Measurements from ENCODE around the gene NECTIN3.

The NECTIN3 gene, protein sequence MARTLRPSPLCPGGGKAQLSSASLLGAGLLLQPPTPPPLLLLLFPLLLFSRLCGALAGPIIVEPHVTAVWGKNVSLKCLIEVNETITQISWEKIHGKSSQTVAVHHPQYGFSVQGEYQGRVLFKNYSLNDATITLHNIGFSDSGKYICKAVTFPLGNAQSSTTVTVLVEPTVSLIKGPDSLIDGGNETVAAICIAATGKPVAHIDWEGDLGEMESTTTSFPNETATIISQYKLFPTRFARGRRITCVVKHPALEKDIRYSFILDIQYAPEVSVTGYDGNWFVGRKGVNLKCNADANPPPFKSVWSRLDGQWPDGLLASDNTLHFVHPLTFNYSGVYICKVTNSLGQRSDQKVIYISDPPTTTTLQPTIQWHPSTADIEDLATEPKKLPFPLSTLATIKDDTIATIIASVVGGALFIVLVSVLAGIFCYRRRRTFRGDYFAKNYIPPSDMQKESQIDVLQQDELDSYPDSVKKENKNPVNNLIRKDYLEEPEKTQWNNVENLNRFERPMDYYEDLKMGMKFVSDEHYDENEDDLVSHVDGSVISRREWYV

DNA sequence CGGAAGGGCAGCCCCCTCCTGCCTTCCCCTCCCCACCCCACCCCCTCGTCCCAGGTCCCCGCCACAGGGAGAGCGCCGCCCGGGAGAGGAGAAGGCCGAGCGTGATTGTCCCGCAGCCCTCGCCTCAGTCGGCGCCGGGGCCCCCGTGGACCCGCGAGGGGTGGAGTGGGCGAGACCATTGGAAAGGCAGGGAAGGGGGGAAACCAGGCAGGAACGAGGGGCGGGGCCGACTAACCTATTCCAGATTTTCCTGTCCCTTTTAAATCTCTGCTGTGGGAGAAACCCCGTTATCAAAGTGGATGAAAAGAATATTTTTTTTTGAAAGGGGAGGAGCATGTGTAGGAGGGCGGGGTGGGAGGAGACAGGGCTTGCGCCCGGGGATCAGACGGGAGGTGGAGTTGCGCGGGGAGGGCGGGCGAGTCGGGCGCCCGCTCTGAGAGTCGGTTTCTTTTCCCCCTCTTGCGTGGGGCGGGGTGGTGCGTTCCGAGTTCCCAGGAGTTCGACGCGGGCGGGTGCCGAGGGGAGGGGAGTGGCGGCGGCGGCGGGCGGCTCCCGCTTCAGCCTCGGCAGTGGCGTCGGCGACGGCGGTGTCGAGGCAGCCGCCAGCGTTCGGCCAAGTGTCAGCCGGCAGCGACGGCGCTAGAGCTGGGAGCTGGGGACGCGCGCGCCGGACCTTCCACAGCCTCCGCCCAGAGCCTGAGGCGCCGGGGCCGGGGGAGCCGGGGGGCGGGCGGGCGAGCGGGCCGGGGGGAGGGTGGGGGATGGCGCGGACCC lies at the start of gene NECTIN3:
Gene NECTIN3, plus strand, starts transcription at position 560 of the 774 bp plus-strand sequence. Its CDS starts 202 bp downstream, at position 762.
- TF ChIP-seq ZBTB7A (IDR thresholded peaks at IDR 0.05; ENCODE audit: low read depth) (peak; percentile 39; the same call in 1 of the 2 replicates), CREB1 (IDR thresholded peaks at IDR 0.05; ENCODE audit: low read depth) (no peak), TAF1 (IDR thresholded peaks at IDR 0.05; ENCODE audit: low read depth) (peak; percentile 69), TEAD4 (IDR thresholded peaks at IDR 0.05) (no peak)

DNA sequence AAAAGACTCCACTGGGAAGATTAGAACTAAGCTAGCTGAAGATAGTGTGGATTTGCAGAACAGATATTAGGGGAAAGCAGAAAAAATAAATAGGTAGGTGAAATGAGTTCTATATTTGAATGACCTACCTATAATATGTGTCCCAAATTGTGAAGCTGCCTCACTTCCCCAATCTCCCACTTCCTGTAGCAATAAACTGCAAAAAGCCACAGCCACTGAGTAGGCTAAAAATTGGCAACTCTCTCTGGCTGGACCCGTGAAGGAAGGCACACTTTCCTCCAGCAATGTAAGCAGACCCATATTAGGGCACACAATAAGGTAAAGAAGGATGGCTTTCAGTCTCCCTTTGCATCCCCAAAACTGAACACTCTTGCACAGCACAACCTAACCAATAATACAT lies 43.7 kb upstream of the NECTIN3 start:
- TF ChIP-seq TEAD4 (IDR thresholded peaks at IDR 0.05) (no peak), NFIC (IDR thresholded peaks at IDR 0.05) (no peak), YY1 (IDR thresholded peaks at IDR 0.05; ENCODE audit: low read depth) (no peak), EGR1 (IDR thresholded peaks at IDR 0.05) (no peak)

DNA sequence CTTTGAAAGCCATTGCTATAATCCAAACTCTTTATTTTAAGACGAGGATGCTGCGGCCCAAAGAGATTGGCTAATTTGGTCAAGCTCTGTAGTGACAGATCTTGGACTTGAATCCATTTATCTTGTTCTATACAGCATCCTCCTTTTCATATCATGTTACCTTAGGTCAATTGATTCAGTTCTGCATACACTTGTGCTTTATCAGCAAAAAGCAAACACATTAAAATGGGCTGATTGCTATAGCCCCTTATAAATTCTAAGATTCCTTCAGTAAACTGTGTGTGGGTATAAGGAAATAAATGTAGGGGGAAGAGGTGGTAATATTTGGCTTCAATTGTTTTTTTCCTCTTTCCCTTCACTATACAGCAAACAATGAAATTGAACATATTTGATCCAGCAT lies 40.1 kb upstream of the NECTIN3 start:
- no peak for TF ChIP-seq EP300 (IDR thresholded peaks at IDR 0.05; ENCODE audit: borderline replicate concordance)
- TF ChIP-seq, protein P1, sequence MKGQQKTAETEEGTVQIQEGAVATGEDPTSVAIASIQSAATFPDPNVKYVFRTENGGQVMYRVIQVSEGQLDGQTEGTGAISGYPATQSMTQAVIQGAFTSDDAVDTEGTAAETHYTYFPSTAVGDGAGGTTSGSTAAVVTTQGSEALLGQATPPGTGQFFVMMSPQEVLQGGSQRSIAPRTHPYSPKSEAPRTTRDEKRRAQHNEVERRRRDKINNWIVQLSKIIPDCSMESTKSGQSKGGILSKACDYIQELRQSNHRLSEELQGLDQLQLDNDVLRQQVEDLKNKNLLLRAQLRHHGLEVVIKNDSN (IDR thresholded peaks at IDR 0.05): no peak
- TF ChIP-seq ZBTB7A (IDR thresholded peaks at IDR 0.05; ENCODE audit: low read depth): no peak
- no peak for TF ChIP-seq NFIC (IDR thresholded peaks at IDR 0.05)
- TF ChIP-seq, protein P2, sequence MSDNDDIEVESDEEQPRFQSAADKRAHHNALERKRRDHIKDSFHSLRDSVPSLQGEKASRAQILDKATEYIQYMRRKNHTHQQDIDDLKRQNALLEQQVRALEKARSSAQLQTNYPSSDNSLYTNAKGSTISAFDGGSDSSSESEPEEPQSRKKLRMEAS (IDR thresholded peaks at IDR 0.05): no peak
- TF ChIP-seq TEAD4 (IDR thresholded peaks at IDR 0.05): no peak
- no peak for TF ChIP-seq TAF1 (IDR thresholded peaks at IDR 0.05; ENCODE audit: low read depth)
- TF ChIP-seq, protein P3, sequence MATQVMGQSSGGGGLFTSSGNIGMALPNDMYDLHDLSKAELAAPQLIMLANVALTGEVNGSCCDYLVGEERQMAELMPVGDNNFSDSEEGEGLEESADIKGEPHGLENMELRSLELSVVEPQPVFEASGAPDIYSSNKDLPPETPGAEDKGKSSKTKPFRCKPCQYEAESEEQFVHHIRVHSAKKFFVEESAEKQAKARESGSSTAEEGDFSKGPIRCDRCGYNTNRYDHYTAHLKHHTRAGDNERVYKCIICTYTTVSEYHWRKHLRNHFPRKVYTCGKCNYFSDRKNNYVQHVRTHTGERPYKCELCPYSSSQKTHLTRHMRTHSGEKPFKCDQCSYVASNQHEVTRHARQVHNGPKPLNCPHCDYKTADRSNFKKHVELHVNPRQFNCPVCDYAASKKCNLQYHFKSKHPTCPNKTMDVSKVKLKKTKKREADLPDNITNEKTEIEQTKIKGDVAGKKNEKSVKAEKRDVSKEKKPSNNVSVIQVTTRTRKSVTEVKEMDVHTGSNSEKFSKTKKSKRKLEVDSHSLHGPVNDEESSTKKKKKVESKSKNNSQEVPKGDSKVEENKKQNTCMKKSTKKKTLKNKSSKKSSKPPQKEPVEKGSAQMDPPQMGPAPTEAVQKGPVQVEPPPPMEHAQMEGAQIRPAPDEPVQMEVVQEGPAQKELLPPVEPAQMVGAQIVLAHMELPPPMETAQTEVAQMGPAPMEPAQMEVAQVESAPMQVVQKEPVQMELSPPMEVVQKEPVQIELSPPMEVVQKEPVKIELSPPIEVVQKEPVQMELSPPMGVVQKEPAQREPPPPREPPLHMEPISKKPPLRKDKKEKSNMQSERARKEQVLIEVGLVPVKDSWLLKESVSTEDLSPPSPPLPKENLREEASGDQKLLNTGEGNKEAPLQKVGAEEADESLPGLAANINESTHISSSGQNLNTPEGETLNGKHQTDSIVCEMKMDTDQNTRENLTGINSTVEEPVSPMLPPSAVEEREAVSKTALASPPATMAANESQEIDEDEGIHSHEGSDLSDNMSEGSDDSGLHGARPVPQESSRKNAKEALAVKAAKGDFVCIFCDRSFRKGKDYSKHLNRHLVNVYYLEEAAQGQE (IDR thresholded peaks at IDR 0.05; ENCODE audit: low read depth): no peak
- no peak for TF ChIP-seq CREB1 (IDR thresholded peaks at IDR 0.05; ENCODE audit: low read depth)
- TF ChIP-seq YY1 (IDR thresholded peaks at IDR 0.05; ENCODE audit: low read depth): no peak
- no peak for TF ChIP-seq CEBPB (IDR thresholded peaks at IDR 0.05)
- no peak for TF ChIP-seq FOXM1 (IDR thresholded peaks at IDR 0.05; ENCODE audit: borderline replicate concordance, low read depth)
- TF ChIP-seq RAD21 (IDR thresholded peaks at IDR 0.05; ENCODE audit: low read depth): no peak
- TF ChIP-seq TCF12 (IDR thresholded peaks at IDR 0.05; ENCODE audit: low read depth): no peak
- no peak for TF ChIP-seq EGR1 (IDR thresholded peaks at IDR 0.05)

DNA sequence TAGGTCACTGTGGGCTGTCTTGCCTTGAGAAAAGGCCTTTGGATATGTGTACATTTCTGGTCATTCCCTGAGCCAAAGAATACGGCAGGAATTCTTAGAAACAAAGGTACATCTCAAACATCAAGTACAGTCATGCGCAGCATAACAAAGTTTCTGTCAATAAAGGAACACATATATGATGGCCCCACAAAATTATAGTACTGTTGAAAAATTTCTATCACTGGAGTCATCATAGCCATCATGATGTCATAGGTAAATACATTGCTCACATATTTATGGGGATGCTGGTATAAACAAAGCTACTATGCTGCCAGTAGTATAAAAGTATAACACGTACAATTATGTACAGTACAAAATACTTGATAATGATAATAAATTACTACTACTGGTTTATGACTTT lies 38.9 kb upstream of the NECTIN3 start:
- TF ChIP-seq, protein P3 (IDR thresholded peaks at IDR 0.05; ENCODE audit: low read depth): no peak
- TF ChIP-seq CREB1 (IDR thresholded peaks at IDR 0.05; ENCODE audit: low read depth) (no peak), CEBPB (IDR thresholded peaks at IDR 0.05) (no peak), NFIC (IDR thresholded peaks at IDR 0.05) (no peak), EGR1 (IDR thresholded peaks at IDR 0.05) (no peak)

DNA sequence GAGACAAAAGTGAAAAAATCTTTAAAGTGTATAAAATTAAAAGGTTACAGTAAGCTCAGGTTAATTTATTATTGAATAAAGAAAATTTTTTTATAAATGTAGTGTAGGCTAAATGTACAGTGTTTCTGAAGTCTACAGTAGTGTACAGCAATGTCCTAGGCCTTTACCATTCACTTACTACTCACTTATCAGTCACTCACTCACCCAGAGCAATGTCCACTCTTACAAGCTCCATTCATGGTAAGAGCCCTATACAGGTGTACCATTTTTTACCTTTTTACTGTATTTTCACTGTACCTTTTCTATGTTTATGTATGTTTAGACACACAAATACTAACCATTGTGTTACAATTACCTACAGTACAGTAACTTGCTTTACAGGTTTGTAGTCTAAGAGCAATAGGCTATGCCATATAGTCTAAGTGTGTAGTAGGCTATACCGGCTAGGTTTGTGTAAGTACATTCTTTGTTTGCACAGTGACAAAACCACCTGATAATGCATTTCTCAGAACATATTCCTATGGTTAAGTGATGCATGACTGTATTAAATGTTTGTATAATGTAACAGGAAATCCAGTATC lies 38.1 kb upstream of the NECTIN3 start:
- no peak for TF ChIP-seq EP300 (IDR thresholded peaks at IDR 0.05; ENCODE audit: borderline replicate concordance)
- TF ChIP-seq, protein P2 (IDR thresholded peaks at IDR 0.05): no peak

DNA sequence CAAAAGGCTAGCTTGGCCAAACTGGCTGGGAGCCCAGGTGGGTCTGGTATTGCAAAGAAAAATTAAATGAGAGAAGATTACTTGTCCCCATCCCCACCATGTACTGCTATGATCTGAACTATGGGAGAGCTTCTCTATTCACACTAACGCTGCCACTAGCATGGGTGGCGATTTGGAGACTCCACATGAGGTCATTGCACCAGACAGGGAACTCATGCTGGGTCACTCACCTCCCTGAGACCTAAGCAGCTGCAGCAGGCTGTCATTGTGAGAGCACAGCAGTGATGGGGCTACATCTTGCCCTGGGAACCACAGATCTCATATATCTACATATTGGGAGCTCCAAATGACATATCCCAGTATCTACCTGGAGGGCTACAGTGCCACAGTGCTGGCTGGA lies 36.3 kb upstream of the NECTIN3 start:
- TF ChIP-seq ZBTB7A (IDR thresholded peaks at IDR 0.05; ENCODE audit: low read depth) (no peak), TEAD4 (IDR thresholded peaks at IDR 0.05) (no peak), CEBPB (IDR thresholded peaks at IDR 0.05) (no peak), EP300 (IDR thresholded peaks at IDR 0.05; ENCODE audit: borderline replicate concordance) (no peak), RAD21 (IDR thresholded peaks at IDR 0.05; ENCODE audit: low read depth) (no peak), NFIC (IDR thresholded peaks at IDR 0.05) (no peak), EGR1 (IDR thresholded peaks at IDR 0.05) (no peak), FOXM1 (IDR thresholded peaks at IDR 0.05; ENCODE audit: borderline replicate concordance, low read depth) (no peak), YY1 (IDR thresholded peaks at IDR 0.05; ENCODE audit: low read depth) (no peak), CREB1 (IDR thresholded peaks at IDR 0.05; ENCODE audit: low read depth) (no peak), TCF12 (IDR thresholded peaks at IDR 0.05; ENCODE audit: low read depth) (no peak)
- TF ChIP-seq, protein P3 (IDR thresholded peaks at IDR 0.05; ENCODE audit: low read depth): no peak
- TF ChIP-seq, protein P2 (IDR thresholded peaks at IDR 0.05): no peak
- TF ChIP-seq, protein P1 (IDR thresholded peaks at IDR 0.05): no peak

Data from Ishikawa (cell line).